GM23248 (cell line): Measurements from ENCODE around the gene CHN2. TPM values are rescaled to one million over a fixed set of nuclear protein-coding genes. Genes with fewer than 3 reads are reported as not detected.

ENCODE experiments used
- DNase-seq: peaks from one replicate; pipeline ENCODE4 v3.0.0-alpha.2; 2015
- H2AFZ ChIP-seq: fragments of 200-600 bp; sonication (generic); 2 replicates; pipeline ENCODE4 v1.6.1; 2016; ENCODE audit warnings: antibody characterized with exemption
- H3F3A ChIP-seq: fragments of 200-600 bp; sonication (generic); 2 replicates; pipeline ENCODE4 v1.6.1; 2016; ENCODE audit warnings: mild to moderate bottlenecking, antibody characterized with exemption, mixed run types; ENCODE audit not compliant: insufficient read depth
- H3K27ac ChIP-seq: fragments of 200-600 bp; sonication (generic); 2 replicates; pipeline ENCODE4 v1.5.1; 2016; ENCODE audit warnings: mild to moderate bottlenecking
- H3K27me3 ChIP-seq: fragments of 200-600 bp; sonication (generic); replicated peaks from 2 replicates; pipeline ENCODE4 v1.6.1; 2016; ENCODE audit warnings: mild to moderate bottlenecking; ENCODE audit not compliant: insufficient read depth
- H3K36me3 ChIP-seq: fragments of 200-600 bp; sonication (generic); 2 replicates; pipeline ENCODE4 v1.6.1; 2016; ENCODE audit warnings: low read depth, mild to moderate bottlenecking
- H3K4me1 ChIP-seq: fragments of 200-600 bp; sonication (generic); 2 replicates; pipeline ENCODE4 v1.6.1; 2016; ENCODE audit warnings: mild to moderate bottlenecking; ENCODE audit not compliant: insufficient read depth
- H3K4me2 ChIP-seq: fragments of 200-600 bp; sonication (generic); one replicate; pipeline ENCODE4 v1.6.1; 2016; ENCODE audit warnings: mild to moderate bottlenecking; ENCODE audit not compliant: unreplicated experiment
- H3K4me3 ChIP-seq: fragments of 200-600 bp; sonication (generic); 2 replicates; pipeline ENCODE4 v1.5.1; 2016; ENCODE audit warnings: mild to moderate bottlenecking
- H3K79me2 ChIP-seq: fragments of 200-600 bp; sonication (generic); 2 replicates; pipeline ENCODE4 v1.6.1; 2016; ENCODE audit warnings: mild to moderate bottlenecking; ENCODE audit not compliant: insufficient read depth
- H3K9ac ChIP-seq: fragments of 200-600 bp; sonication (generic); 2 replicates; pipeline ENCODE4 v1.6.1; 2016; ENCODE audit warnings: mild to moderate bottlenecking
- H3K9me2 ChIP-seq: fragments of 200-600 bp; sonication (generic); 2 replicates; pipeline ENCODE4 v1.6.1; 2016; ENCODE audit warnings: mixed run types, mild to moderate bottlenecking, moderate library complexity; ENCODE audit not compliant: insufficient read depth
- H3K9me3 ChIP-seq: fragments of 200-600 bp; sonication (generic); one replicate; pipeline ENCODE4 v1.6.1; 2017; ENCODE audit warnings: low read depth
- H4K20me1 ChIP-seq: fragments of 200-600 bp; sonication (generic); 2 replicates; pipeline ENCODE4 v1.6.0; 2016; ENCODE audit not compliant: insufficient read depth
- EZH2 ChIP-seq: fragments of 200-600 bp; sonication (generic); IDR thresholded peaks from 2 replicates; pipeline ENCODE4 v1.6.1; 2018; ENCODE audit warnings: antibody characterized with exemption, mild to moderate bottlenecking; ENCODE audit not compliant: insufficient read depth, poor library complexity, severe bottlenecking
- EZH2phosphoT487 ChIP-seq: fragments of 200-600 bp; sonication (generic); IDR thresholded peaks from 2 replicates; pipeline ENCODE4 v1.6.1; 2018; ENCODE audit warnings: antibody characterized with exemption, moderate library complexity, mild to moderate bottlenecking, low read depth; ENCODE audit not compliant: insufficient read depth
- WGBS, 2 experiments: methylation state at CpG; one replicate each; pipeline ENCODE4 v1.1.6; 2015 to 2017; ENCODE audit warnings: low lambda C conversion rate in 2 of 2, low coverage in 1 of 2; ENCODE audit errors: missing lambda C conversion rate in 2 of 2; 5-methylcytosine and 5-hydroxymethylcytosine counted together
- in situ Hi-C: fragments of 300-500 bp; cut with MboI; formaldehyde crosslinking; loops from 2 replicates; pipeline ENCODE4 v1.15.0; 2020
- polyA plus RNA-seq: library from polyadenylated mRNA; unstranded; fragments of >200 nt; fragmentation: Nextera tagmentation; extraction: Ambion mirVana; gene quantifications from 2 replicates; pipeline ENCODE4 v1.2.1, GENCODE V29; 2016
- total RNA-seq: library from RNA; depleted of rRNA; stranded (reverse); fragments of >200 nt; shearing (Covaris generic); gene quantifications from 2 replicates; pipeline ENCODE4 v1.2.3, GENCODE V29; 2014

CHN2 gene
- total and polyA plus RNA-seq, 2 experiments from 2014 or later, result 1.5 to 2.3 TPM

GRCh38 chr7:29426587-29426986 lies 232.0 kb downstream of the CHN2 start:
- Histone ChIP-seq H4K20me1 (no peaks in the 10 kb centered on the region), H3K36me3 (no peaks in the 10 kb centered on the region), H3K27ac (no peak overlapping the region), H3K4me2 (no peak overlapping the region), H3K9me3 (no peaks in the 10 kb centered on the region), H3K9ac (no peak overlapping the region), H3K9me2 (no peaks in the 10 kb centered on the region), H3K27me3 (no peaks in the 10 kb centered on the region), H3K4me1 (no peaks in the 10 kb centered on the region), H3K4me3 (no peak overlapping the region), H3K79me2 (no peaks in the 10 kb centered on the region), H2AFZ (no peak overlapping the region), H3F3A (no peaks in the 10 kb centered on the region)
- 82 to 93% methylated on average over 5 of the region's 5 CpGs for WGBS, 2 experiments
- TF ChIP-seq EZH2phosphoT487, result no peak
- TF ChIP-seq EZH2, result no peak
- in situ Hi-C loops, result no loop called here
- no peak for DNase-seq

- H3K9me2 ChIP-seq, result no peaks in the 10 kb centered on the region
- no peak overlapping the region for H2AFZ ChIP-seq
- no peak overlapping the region for H3K27ac ChIP-seq
- H3K36me3 ChIP-seq, result no peaks in the 10 kb centered on the region
- no peak for DNase-seq
- H3K4me2 ChIP-seq, result no peak overlapping the region
- WGBS, 2 experiments, result 73 to 75% methylated on average over 1 of the region's 1 CpG
- no peaks in the 10 kb centered on the region for H3K27me3 ChIP-seq
- H3F3A ChIP-seq, result no peaks in the 10 kb centered on the region
- H3K4me1 ChIP-seq, result no peaks in the 10 kb centered on the region
- no peaks in the 10 kb centered on the region for H4K20me1 ChIP-seq
- in situ Hi-C loops, result no loop called here
- no peaks in the 10 kb centered on the region for H3K79me2 ChIP-seq
- H3K9me3 ChIP-seq, result no peaks in the 10 kb centered on the region
- no peak overlapping the region for H3K4me3 ChIP-seq
- H3K9ac ChIP-seq, result no peak overlapping the region
- no peak for TF ChIP-seq EZH2
- no peak for TF ChIP-seq EZH2phosphoT487
Observed at GRCh38 chr7:29429401-29429800, 234.8 kb downstream of the CHN2 start.

- 68 to 73% methylated on average over 8 of the region's 8 CpGs for WGBS, 2 experiments
Observed at GRCh38 chr7:29430279-29430949, 235.8 kb downstream of the CHN2 start.

GRCh38 chr7:29431686-29432085 lies 237.1 kb downstream of the CHN2 start:
- Histone ChIP-seq H3K27ac (no peak overlapping the region), H3K36me3 (no peaks in the 10 kb centered on the region), H3K9me3 (no peaks in the 10 kb centered on the region), H3K9ac (no peak overlapping the region), H2AFZ (no peak overlapping the region), H3K4me2 (no peak overlapping the region), H3K9me2 (no peaks in the 10 kb centered on the region), H4K20me1 (no peaks in the 10 kb centered on the region), H3K27me3 (no peaks in the 10 kb centered on the region), H3K79me2 (no peaks in the 10 kb centered on the region), H3F3A (no peaks in the 10 kb centered on the region), H3K4me3 (no peak overlapping the region), H3K4me1 (no peaks in the 10 kb centered on the region)
- in situ Hi-C loops, result no loop called here
- TF ChIP-seq EZH2phosphoT487 (no peak), EZH2 (no peak)
- no peak for DNase-seq
- 77 to 86% methylated on average over 3 of the region's 3 CpGs for WGBS, 2 experiments

More at GRCh38 chr7:29430279-29430949, 235.8 kb downstream of the CHN2 start:
- Histone ChIP-seq H3K4me3 (no peak overlapping the region), H3K4me1 (no peaks in the 10 kb centered on the region), H3K4me2 (no peak overlapping the region), H3F3A (no peaks in the 10 kb centered on the region), H2AFZ (no peak overlapping the region), H3K27me3 (no peaks in the 10 kb centered on the region), H3K79me2 (no peaks in the 10 kb centered on the region), H3K9me3 (no peaks in the 10 kb centered on the region), H3K27ac (no peak overlapping the region), H3K9ac (no peak overlapping the region), H3K9me2 (no peaks in the 10 kb centered on the region), H3K36me3 (no peaks in the 10 kb centered on the region), H4K20me1 (no peaks in the 10 kb centered on the region)
- in situ Hi-C loops, result no loop called here
- DNase-seq, result no peak
- no peak for TF ChIP-seq EZH2phosphoT487
- no peak for TF ChIP-seq EZH2
